Activated naive CD8-positive, alpha-beta T cell treated with anti-CD3 and anti-CD28 coated beads for 36 hours (primary cell): ENCODE measurements around the gene ADAMTS17. TPM values are rescaled to one million over a fixed set of nuclear protein-coding genes. Genes with fewer than 3 reads are reported as not detected.
A peak's percentile ranks its signal among the peaks of the same experiment; 100 is the strongest.

ENCODE experiments used
- DNase-seq: peaks from one replicate; pipeline ENCODE4 v3.0.0; 2021
- H3K27ac Mint-ChIP-seq: one replicate; pipeline ENCODE4 v1.8.0; 2022; ENCODE audit warnings: mild to moderate bottlenecking, moderate library complexity, mixed read lengths
- H3K27me3 Mint-ChIP-seq: one replicate; pipeline ENCODE4 v1.8.0; 2022; ENCODE audit warnings: mild to moderate bottlenecking, mixed read lengths
- H3K36me3 Mint-ChIP-seq: one replicate; pipeline ENCODE4 v1.8.0; 2021; ENCODE audit warnings: mild to moderate bottlenecking, mixed read lengths
- H3K4me1 Mint-ChIP-seq: one replicate; pipeline ENCODE4 v1.8.0; 2021; ENCODE audit warnings: mixed read lengths
- H3K4me3 Mint-ChIP-seq: one replicate; pipeline ENCODE4 v1.8.0; 2022; ENCODE audit warnings: mild to moderate bottlenecking, moderate library complexity, mixed read lengths
- H3K9me3 Mint-ChIP-seq: one replicate; pipeline ENCODE4 v1.8.0; 2022; ENCODE audit warnings: mixed read lengths
- total RNA-seq, 2 experiments: library from RNA; stranded (reverse); gene quantifications; one replicate each; pipeline ENCODE4 v1.2.3, GENCODE V29; 2021

Gene ADAMTS17
- total RNA-seq, 2 experiments from 2014 or later = 2.5 to 3.6 TPM

DNA sequence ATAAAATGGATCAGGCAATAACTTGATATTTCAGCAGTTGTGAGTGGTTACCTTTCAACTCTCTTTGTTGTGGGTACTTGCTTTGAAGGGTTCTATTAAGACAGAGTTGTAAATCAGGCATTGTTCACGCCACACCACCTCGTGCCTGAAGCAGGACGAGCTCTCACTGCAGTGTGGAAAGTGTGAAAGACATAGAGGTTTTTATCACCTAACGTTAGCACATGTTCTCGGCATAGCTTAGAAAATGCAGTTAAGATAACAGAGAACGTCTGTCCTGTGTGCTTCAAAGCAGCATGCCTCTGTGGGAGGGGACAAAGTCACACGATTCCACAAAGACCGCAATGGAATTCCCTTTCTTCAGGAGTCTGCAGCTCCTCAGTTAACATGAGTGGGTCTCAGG is 7.8 kb downstream of the ADAMTS17 start:
- peaks cover 29% of the 10 kb centered on the region for H3K27me3 Mint-ChIP-seq
- H3K9me3 Mint-ChIP-seq = no peaks in the 10 kb centered on the region
- H3K4me3 Mint-ChIP-seq = no peak overlapping the region
- H3K36me3 Mint-ChIP-seq = peaks cover 2% of the 10 kb centered on the region
- H3K27ac Mint-ChIP-seq = no peak overlapping the region
- no peak for DNase-seq
- H3K4me1 Mint-ChIP-seq = peaks cover 68% of the 10 kb centered on the region

DNA sequence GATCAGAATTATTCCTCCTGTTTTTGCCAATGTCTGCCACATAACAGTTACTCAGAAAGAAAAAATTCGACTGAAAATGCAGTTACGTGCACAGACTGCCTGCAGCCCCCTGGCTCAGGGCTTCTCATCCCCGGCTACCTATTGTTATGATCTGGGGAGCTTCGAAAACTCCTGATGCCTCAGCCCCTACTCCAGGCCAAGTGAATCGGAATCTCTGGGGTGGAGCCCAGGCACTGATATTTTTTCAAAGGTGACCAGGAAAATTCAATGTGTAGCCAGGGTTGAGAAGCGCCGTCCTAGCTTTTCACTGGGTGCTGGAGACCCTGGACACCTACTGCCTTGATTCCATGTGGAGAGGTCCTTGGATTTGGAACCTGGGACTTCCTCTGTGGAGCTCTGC is 8.5 kb downstream of the ADAMTS17 start:
- peaks cover 2% of the 10 kb centered on the region for H3K36me3 Mint-ChIP-seq
- H3K4me3 Mint-ChIP-seq = no peak overlapping the region
- H3K27me3 Mint-ChIP-seq = peaks cover 29% of the 10 kb centered on the region
- H3K4me1 Mint-ChIP-seq = peaks cover 61% of the 10 kb centered on the region
- H3K27ac Mint-ChIP-seq = no peak overlapping the region
- DNase-seq = no peak
- no peaks in the 10 kb centered on the region for H3K9me3 Mint-ChIP-seq

- no peaks in the 10 kb centered on the region for H3K9me3 Mint-ChIP-seq
- H3K27ac Mint-ChIP-seq = no peak overlapping the region
- no peak for DNase-seq
Observed at GRCh38 chr15:100332721-100333120, 9.1 kb downstream of the ADAMTS17 start.

DNA sequence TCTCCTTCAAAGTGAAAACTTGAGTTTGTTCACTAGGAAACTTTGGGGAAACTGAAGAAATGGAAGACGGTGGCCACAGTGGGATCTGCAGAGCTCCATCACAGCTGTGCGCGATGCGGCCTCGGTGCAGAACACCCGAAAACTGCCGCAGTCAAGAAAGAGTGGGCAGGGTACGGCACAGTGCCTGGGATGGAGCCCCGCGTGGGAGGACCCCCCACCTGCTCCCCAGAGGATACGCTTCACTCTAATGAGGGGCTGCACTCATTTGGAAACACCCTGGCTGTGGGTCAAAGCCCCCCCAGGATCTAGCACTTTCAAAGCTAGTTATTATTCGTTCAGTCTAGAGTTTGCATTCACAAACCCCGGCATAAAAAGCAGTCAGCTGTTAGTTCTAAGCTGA is 9.5 kb downstream of the ADAMTS17 start:
- H3K27ac Mint-ChIP-seq = no peak overlapping the region
- no peak overlapping the region for H3K4me3 Mint-ChIP-seq
- DNase-seq = no peak
- no peaks in the 10 kb centered on the region for H3K9me3 Mint-ChIP-seq
- H3K27me3 Mint-ChIP-seq = peaks cover 29% of the 10 kb centered on the region
- no peaks in the 10 kb centered on the region for H3K36me3 Mint-ChIP-seq
- H3K4me1 Mint-ChIP-seq = peaks cover 60% of the 10 kb centered on the region

More at GRCh38 chr15:100332721-100333120, 9.1 kb downstream of the ADAMTS17 start:
- H3K27me3 Mint-ChIP-seq = peaks cover 29% of the 10 kb centered on the region
- H3K4me1 Mint-ChIP-seq = peaks cover 60% of the 10 kb centered on the region
- H3K36me3 Mint-ChIP-seq = peaks cover under 1% of the 10 kb centered on the region
- no peak overlapping the region for H3K4me3 Mint-ChIP-seq

GRCh38 chr15:100330629-100331215 is 11.1 kb downstream of the ADAMTS17 start:
- H3K27me3 Mint-ChIP-seq = peaks cover 25% of the 10 kb centered on the region
- H3K36me3 Mint-ChIP-seq = peaks cover 2% of the 10 kb centered on the region
- no peak for DNase-seq
- H3K27ac Mint-ChIP-seq = peak overlapping the region; percentile 76
- peaks cover 56% of the 10 kb centered on the region for H3K4me1 Mint-ChIP-seq
- H3K4me3 Mint-ChIP-seq = peak overlapping the region; percentile 55
- no peaks in the 10 kb centered on the region for H3K9me3 Mint-ChIP-seq

DNA sequence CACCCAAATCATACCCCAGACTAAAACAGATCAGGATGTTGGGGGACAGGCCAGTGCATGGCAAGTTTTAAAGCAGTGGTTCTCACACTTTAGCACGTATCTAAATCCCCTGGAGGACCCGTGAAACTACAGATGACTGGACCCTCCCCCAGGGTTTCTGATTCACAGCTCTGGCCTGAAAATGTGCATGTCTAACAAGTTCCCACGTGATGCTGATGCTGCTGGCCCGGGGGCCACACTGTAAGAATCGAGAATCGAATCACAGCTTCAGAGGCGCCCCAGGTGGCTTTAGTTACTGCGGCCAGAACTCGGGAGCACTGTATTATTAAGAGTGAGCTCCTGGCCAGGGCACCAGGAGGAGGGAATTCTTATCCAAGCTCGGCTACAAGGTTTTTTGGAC is 11.6 kb downstream of the ADAMTS17 start:
- DNase-seq = peak; percentile 33
- Mint-ChIP-seq H3K4me1 (peaks cover 52% of the 10 kb centered on the region), H3K4me3 (peak overlapping the region; percentile 55), H3K27me3 (peaks cover 22% of the 10 kb centered on the region), H3K36me3 (peaks cover 5% of the 10 kb centered on the region), H3K27ac (peak overlapping the region; percentile 76), H3K9me3 (no peaks in the 10 kb centered on the region)

- Mint-ChIP-seq H3K27me3 (peaks cover 16% of the 10 kb centered on the region), H3K9me3 (no peaks in the 10 kb centered on the region), H3K36me3 (peaks cover 6% of the 10 kb centered on the region), H3K4me1 (peaks cover 38% of the 10 kb centered on the region), H3K4me3 (no peak overlapping the region), H3K27ac (no peak overlapping the region)
- DNase-seq = no peak
Observed at GRCh38 chr15:100328796-100329195, 13.0 kb downstream of the ADAMTS17 start.

GRCh38 chr15:100318880-100319279 is 22.9 kb downstream of the ADAMTS17 start:
- Mint-ChIP-seq H3K4me1 (no peaks in the 10 kb centered on the region), H3K27me3 (no peaks in the 10 kb centered on the region), H3K4me3 (no peak overlapping the region), H3K9me3 (peaks cover 7% of the 10 kb centered on the region), H3K36me3 (peaks cover 25% of the 10 kb centered on the region), H3K27ac (no peak overlapping the region)
- no peak for DNase-seq

- Mint-ChIP-seq H3K27ac (no peak overlapping the region), H3K27me3 (no peaks in the 10 kb centered on the region), H3K4me3 (no peak overlapping the region), H3K9me3 (peaks cover 5% of the 10 kb centered on the region), H3K4me1 (no peaks in the 10 kb centered on the region), H3K36me3 (peaks cover 20% of the 10 kb centered on the region)
- DNase-seq = no peak
Observed at GRCh38 chr15:100314809-100315400, 26.9 kb downstream of the ADAMTS17 start.

- DNase-seq = no peak
- no peak overlapping the region for H3K27ac Mint-ChIP-seq
Observed at GRCh38 chr15:100311833-100312476, 29.8 kb downstream of the ADAMTS17 start.

GRCh38 chr15:100311154-100311625 is 30.6 kb downstream of the ADAMTS17 start:
- DNase-seq = no peak
- Mint-ChIP-seq H3K4me3 (no peak overlapping the region), H3K4me1 (peaks cover 11% of the 10 kb centered on the region), H3K36me3 (peaks cover 9% of the 10 kb centered on the region), H3K27me3 (no peaks in the 10 kb centered on the region), H3K27ac (no peak overlapping the region), H3K9me3 (peaks cover 5% of the 10 kb centered on the region)

More at GRCh38 chr15:100311833-100312476, 29.8 kb downstream of the ADAMTS17 start:
- Mint-ChIP-seq H3K4me3 (no peak overlapping the region), H3K4me1 (peaks cover 11% of the 10 kb centered on the region), H3K9me3 (peaks cover 5% of the 10 kb centered on the region), H3K27me3 (no peaks in the 10 kb centered on the region), H3K36me3 (peaks cover 9% of the 10 kb centered on the region)

DNA sequence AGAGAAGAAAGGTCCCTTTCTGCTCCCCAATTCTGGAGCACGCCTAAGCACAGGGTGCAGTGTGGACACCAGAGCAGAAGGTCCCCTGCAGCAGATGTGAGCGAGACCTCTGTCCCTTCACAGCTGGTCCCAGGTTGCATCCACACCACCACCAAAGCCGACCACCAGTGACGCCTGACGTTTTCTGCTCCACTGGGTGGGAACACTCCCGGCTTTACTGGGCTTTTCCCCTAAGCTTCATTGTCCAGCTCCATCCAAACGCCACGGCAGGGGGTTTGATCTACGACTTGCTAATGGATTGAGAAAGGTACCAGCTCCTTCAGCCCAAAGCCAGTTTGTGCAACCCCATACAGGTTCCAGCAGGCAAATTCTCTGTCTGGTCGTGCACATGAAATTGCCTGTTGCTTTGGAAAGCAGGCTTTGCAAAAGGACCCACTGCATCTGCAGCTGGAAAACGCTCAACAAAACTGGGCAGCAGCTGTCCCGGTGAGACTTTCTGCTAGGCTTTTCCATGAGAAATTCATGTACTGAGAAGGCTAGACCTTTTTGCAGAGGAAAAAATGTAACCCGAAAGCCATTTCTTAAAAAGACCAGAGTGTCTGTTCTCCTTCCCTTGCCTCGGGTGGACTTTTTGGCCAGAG is 31.1 kb downstream of the ADAMTS17 start:
- Mint-ChIP-seq H3K27ac (no peak overlapping the region), H3K27me3 (no peaks in the 10 kb centered on the region), H3K4me1 (peaks cover 11% of the 10 kb centered on the region), H3K9me3 (peaks cover 5% of the 10 kb centered on the region), H3K36me3 (peaks cover 9% of the 10 kb centered on the region), H3K4me3 (no peak overlapping the region)
- no peak for DNase-seq

DNA sequence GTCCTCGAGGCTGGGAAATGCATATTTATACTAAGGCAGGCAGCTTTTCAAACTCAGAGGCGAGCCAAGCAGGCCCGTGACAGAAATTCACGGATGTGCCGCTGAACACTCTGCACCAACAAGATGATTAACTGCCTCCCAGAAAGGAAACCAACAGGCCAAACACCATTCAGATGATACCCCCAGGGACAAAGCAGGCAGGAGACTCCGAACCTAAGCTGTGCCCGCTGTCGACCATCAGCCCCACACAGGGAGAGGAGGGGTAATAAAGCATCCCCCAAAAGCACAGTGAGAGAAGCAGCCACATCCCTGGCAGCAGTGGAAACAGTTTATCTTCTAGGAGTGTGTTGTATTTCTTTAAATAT is 31.8 kb downstream of the ADAMTS17 start:
- H3K36me3 Mint-ChIP-seq = peaks cover 9% of the 10 kb centered on the region
- DNase-seq = no peak

DNA sequence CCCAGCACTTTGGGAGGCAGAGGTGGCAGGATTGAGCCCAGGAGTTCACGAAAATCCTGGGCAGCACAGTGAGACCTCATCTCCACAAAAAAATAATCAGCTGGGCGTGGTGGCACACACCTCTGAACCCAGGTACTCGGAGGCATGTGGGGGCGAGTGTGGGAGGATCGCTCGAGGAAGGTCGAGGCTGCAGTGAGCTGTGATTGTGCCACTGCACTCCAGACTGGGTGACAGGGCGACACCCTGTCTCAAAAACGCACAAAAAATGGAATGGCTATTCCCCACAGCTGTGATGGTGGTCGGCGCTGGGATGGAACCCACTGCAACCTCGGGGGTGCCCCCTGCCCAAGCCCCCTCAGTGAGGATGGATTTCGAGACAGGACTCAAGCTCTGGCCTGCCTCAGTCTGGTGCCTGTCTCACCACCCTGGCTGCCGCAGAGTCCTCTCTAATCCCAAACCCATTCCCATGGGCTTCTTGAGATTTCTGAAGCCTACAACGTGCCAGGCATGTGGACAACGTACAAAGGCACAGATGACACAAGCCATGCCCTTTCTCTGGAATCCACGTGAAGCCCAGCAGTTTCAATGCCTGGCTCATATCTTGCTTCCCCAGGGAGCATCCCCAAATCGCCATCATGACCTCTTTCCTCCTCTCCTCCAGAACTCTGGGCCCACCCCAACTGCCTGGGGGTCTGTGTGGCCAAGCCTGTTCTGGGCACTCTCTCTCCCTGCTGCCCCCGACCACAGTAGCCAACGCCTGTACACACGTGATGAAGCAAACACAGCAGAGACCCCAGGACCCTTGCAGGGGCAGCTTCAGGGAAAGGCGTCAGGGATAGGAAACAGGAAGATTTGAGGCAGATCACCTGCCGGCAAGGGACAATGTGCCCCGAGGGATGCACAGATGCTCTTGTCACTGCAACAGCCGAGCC is 32.4 kb downstream of the ADAMTS17 start:
- H3K9me3 Mint-ChIP-seq = peaks cover 5% of the 10 kb centered on the region
- H3K27me3 Mint-ChIP-seq = no peaks in the 10 kb centered on the region
- peaks cover 11% of the 10 kb centered on the region for H3K4me1 Mint-ChIP-seq
- peaks cover 9% of the 10 kb centered on the region for H3K36me3 Mint-ChIP-seq
- DNase-seq = no peak
- H3K4me3 Mint-ChIP-seq = no peak overlapping the region
- no peak overlapping the region for H3K27ac Mint-ChIP-seq

More for the DNA sequence above, 31.8 kb downstream of the ADAMTS17 start:
- no peaks in the 10 kb centered on the region for H3K27me3 Mint-ChIP-seq
- no peak overlapping the region for H3K27ac Mint-ChIP-seq
- peaks cover 5% of the 10 kb centered on the region for H3K9me3 Mint-ChIP-seq
- H3K4me1 Mint-ChIP-seq = peaks cover 11% of the 10 kb centered on the region
- H3K4me3 Mint-ChIP-seq = no peak overlapping the region
